Measurements from ENCODE around the gene CLCN4. TPM values are rescaled to one million over a fixed set of nuclear protein-coding genes. Genes with fewer than 3 reads are reported as not detected.

Gene CLCN4
- total RNA-seq, 4 donors from 2014 or later: 2.0 to 3.1 (median 2.8) TPM

- TF ChIP-seq CTCF (IDR thresholded peaks at IDR 0.05; ENCODE audit: low read depth): no peak
Measured at GRCh38 chrX:10246297-10246696, 89.5 kb downstream of the CLCN4 start.

GRCh38 chrX:10246846-10247245 is 90.1 kb downstream of the CLCN4 start:
- no peak for TF ChIP-seq CTCF (IDR thresholded peaks at IDR 0.05; ENCODE audit: low read depth)

GRCh38 chrX:10254739-10255138 is 98.0 kb downstream of the CLCN4 start:
- no peak for TF ChIP-seq CTCF (IDR thresholded peaks at IDR 0.05; ENCODE audit: low read depth)

- TF ChIP-seq CTCF (IDR thresholded peaks at IDR 0.05; ENCODE audit: low read depth): no peak
Measured at GRCh38 chrX:10259716-10260115, 102.9 kb downstream of the CLCN4 start.

- TF ChIP-seq CTCF (IDR thresholded peaks at IDR 0.05; ENCODE audit: low read depth): no peak
Measured at GRCh38 chrX:10265775-10266174, 109.0 kb downstream of the CLCN4 start.

GRCh38 chrX:10278716-10279115 is 121.9 kb downstream of the CLCN4 start:
- TF ChIP-seq CTCF (IDR thresholded peaks at IDR 0.05; ENCODE audit: low read depth): no peak

GRCh38 chrX:10280071-10280470 is 123.3 kb downstream of the CLCN4 start:
- TF ChIP-seq CTCF (IDR thresholded peaks at IDR 0.05; ENCODE audit: low read depth): no peak
